Measurements from ENCODE around the gene TJP2.

Gene TJP2

DNA sequence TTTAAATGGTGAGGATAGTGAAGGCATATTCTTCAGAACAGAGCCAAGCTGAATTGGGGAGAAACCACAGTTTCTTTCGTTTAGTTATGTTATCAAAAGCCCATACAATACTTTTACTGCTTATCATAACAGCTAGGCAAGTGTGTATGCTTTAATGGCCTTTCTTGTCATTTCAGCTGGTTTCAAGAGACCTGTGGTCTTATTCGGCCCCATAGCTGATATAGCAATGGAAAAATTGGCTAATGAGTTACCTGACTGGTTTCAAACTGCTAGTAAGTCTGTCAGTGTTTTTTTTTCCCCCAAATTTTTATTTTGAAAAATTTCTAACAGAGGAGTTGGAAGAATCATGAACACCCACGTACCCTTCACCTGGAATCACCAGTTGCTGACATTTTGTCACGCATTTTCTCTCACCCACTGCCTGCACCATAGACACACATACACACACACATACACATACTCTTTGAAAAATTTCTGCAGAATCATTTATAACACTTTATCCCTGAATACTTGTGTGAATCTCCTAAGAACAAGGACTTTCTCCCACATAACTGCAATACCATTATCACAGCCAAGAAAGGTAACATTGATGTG, 63.7 kb downstream of the TJP2 start:
- DNase-seq, result no peak

DNA sequence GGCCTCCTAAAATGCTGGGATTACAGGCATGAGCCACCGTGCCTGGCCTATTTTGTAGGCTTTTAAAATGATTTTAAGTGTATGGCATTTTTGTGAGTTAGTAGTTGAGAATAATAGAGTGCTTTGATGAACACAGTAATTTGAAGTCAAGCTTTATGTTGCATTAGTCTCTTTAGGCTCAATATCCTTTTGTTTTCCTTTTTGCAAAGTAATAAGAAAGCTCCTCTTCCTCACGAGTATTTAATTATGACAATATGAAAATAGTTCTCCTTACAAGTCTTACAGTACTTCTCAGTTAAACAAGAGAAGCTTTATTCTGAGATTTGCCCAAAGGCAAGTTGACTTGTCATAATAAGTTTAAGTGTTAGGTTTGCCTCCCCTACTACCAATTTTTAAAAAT, 69.0 kb downstream of the TJP2 start:
- no peak for DNase-seq

DNA sequence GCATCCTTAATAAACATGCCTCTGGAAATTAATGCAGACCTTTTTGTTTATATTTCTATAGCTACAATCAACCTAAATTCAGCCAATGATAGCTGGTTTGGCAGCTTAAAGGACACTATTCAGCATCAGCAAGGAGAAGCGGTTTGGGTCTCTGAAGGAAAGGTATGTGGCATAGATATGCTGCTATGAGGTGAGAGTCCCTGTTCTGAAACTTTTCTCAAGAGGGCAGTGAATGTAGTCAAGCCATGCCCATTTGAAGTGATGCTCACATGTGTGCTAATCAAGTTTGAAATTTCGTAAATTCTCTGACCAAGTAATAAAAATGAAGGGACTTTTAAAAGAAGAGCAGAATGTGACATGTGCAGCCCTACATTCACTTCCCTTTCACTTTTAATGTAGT, 72.6 kb downstream of the TJP2 start:
- DNase-seq, result no peak

DNA sequence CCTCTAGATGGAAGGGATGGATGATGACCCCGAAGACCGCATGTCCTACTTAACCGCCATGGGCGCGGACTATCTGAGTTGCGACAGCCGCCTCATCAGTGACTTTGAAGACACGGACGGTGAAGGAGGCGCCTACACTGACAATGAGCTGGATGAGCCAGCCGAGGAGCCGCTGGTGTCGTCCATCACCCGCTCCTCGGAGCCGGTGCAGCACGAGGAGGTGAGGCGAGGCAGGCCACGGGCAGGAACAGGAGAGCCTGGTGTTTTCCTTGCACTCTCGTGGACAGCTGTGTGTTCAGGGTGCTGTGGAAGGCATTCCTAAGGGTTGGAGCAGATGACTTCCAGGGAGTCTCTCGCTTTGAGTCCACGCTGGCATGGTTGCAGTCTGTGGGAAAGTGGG, 73.9 kb downstream of the TJP2 start:
- no peak for DNase-seq

DNA sequence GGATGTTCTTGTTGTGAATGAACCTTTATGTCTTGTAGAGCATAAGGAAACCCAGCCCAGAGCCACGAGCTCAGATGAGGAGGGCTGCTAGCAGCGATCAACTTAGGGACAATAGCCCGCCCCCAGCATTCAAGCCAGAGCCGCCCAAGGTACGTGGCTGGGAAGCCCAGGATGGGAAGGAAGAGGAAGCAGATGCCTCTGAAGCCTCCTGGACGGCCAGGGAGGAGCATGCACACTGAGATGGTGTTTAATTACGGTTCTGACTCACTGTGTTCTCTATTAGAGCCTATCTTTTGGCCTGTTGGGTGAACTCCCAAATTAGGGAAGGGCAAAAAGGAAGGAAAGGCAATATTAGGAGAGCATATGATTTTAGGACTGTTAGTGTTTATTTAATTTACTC, 75.3 kb downstream of the TJP2 start:
- no peak for DNase-seq

DNA sequence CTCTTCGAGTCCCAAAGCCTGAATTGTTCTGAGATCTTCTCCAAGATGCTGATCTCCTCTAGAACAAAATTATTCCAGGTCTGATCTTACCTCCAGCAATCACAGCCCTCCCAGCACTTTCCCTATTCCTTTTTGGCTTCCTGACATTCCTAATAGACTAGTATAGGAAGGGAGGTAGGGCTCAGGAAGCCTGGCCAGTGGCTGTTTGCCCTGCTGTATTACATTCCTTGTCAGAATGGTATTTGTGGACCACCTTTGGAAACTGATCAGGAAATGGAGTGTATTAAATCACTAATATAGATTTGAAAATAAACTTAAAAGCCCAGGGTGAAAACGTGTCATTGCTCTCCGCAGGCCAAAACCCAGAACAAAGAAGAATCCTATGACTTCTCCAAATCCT, 76.6 kb downstream of the TJP2 start:
- DNase-seq, result no peak

DNA sequence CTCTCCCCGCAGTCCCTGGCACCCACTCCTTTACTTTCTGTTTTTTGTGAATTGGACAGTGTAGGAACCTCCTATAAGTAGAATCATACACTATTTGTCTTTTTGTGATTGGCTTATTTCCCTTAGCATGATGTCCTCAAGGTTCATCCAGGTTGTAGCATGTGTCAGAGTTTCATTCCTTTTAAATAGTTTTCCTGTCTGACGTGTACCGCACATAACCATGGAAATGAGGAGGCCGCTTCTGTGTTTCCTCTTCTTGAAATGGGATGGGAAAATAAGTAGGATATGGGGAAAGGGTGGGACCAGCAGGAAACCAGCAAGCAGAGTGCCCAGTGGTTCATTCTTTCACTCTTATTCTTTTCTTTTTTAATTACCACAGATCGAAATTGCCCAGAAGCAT, 78.4 kb downstream of the TJP2 start:
- DNase-seq, result no peak

DNA sequence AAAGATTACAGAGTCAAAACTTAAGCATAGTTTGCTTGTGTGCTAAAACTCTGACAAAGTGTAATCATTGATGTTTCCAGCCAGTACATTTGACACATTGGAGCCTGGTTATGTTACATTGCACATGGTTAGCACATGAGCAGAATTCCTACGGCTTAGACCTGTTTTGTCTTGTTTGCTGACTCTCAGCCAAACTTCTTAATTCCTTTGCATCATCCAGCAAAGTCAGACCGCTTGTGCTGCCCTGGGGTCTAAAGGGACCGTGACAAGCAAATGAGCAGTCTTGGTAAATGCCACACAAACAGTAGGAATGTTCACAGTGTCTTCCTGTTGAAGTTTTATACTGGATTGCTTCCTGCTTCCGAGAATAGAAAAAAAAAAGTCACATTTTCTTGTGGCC, 79.0 kb downstream of the TJP2 start:
- no peak for DNase-seq

DNA sequence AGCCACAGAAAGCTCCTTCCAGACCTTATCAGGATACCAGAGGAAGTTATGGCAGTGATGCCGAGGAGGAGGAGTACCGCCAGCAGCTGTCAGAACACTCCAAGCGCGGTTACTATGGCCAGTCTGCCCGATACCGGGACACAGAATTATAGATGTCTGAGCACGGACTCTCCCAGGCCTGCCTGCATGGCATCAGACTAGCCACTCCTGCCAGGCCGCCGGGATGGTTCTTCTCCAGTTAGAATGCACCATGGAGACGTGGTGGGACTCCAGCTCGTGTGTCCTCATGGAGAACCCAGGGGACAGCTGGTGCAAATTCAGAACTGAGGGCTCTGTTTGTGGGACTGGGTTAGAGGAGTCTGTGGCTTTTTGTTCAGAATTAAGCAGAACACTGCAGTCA, 80.1 kb downstream of the TJP2 start:
- no peak for DNase-seq

DNA sequence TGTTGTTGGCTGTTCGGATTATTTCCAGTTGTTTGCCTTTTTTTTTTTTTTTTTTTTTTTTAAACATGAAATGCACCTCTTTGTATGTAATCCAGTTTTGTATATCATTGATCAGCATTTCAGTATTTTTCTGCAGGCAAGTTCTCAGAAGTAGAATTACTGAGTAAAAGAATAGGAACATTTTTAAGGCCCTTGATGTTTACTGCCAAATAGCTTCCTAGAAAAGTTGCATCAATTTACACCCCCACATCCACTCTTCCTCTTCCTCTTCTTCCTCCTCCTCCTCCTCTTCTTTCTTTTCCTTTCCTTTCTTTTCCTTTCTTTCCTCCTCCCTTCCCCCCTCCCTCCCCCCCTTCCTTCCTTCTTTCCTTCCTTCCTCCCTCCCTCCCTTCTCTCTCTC, 81.5 kb downstream of the TJP2 start:
- no peak for DNase-seq

DNA sequence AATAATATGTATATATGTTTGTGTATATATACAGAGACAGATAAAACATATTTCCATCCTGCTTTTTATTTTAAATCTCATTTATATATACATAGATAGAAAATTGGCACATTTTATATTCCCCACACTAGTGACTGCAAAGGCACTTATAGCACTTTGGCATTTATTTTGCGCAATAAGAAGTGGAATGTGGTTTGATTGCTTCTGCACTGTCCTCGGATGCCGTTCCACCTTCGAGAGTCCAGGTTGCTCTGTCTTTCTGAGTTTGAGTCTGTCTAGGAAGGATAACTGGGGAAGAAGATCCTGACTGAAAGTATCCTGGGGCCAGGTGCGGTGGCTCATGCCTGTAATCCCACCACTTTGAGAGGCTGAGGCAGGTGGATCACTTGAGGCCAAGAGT, 84.5 kb downstream of the TJP2 start:
- no peak for DNase-seq

DNA sequence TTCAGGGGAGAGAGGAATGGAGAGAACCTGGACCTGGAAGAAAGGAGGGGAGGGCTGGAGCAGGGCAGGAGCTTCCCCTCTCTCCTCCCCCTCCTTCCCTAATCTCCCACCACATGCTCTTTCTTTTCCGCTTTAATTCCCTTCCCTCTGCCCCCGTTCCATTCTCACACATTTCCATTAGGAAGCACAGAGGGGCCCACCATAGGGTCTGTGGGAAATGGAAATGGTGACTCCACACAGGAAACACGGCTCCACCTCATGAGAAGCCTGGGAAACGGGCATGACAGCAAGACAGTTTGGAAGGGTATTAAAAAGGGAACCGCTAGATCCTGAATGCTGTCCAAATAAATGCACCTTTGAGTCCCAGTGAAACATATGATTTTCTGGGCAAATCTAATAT, 86.1 kb downstream of the TJP2 start:
- DNase-seq, result no peak

DNA sequence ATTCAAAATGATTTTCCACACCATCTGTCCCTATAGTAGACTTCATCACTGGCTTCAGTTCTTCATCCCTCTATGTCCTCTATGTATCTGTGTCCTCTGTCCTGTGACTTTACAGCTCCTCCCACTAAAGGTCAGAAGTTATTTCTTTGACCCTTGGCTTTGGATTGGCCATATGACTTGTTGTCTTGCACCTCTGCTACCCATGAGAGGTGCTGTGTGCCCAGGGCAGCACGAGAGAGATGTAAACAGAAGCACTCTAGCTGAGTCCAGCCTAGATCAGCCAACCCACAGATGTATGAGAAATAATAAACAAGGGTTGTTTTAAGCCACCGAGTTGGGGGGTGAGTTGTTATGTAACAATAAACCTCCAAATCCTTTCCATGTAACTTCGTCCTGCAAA, 87.6 kb downstream of the TJP2 start:
- DNase-seq, result no peak

DNA sequence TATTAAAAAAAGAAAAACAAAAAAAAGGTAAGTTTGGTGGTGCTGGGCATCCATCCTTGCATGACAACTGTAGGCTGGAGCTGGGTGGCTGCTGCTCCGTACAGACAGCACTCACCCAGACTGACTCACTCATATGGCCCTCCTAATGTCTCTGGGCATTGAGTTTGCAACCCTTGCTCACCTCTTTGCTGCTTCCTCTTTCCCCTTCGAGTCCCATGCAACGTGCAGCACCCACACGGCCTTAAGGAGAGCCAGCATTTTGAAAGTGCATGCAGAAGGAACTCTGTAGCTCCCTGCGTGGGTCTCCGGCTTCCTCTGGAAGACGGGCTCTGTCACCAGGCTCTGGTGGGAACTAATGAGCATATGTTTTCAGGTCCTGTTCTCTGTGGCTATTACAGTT, 90.4 kb downstream of the TJP2 start:
- DNase-seq, result no peak

DNA sequence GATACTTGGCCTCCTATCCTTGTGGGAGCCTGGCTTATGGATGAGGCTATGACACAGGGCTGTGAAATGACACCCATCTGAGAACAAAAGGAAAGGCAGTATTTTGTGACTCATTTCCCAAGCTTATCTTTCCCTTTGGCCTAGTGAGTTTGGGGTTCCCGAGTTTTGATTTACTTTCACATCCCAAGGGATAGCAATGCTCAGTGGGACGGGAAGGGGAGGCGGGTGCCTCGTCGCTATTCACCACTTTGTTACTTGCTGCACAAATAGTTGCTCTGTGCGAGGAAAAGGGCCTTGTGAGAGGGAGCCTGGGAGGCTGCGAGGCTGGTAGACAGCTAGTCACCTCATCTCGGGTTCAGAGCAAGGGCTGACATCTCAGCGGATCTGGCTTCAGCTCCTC, 91.8 kb downstream of the TJP2 start:
- no peak for DNase-seq

DNA sequence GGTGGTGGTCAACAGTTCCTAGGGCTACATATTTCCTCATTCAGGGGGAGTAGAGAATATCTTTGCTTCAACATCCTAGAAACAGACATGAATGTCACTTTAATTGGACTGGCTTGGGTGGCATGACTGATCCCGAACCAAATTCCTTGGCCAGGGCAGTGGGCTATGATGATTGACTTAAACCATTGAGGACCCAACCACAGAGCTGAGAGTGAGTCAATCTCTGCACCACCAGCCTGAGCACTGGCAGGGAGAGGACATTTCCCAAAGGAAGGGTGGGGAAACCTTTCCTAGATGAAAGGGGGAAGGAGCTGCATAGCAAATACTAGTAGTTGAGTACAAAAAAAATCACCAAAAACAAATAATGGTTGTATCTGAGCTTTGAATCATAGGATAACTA, 98.1 kb downstream of the TJP2 start:
- no peak for DNase-seq

DNA sequence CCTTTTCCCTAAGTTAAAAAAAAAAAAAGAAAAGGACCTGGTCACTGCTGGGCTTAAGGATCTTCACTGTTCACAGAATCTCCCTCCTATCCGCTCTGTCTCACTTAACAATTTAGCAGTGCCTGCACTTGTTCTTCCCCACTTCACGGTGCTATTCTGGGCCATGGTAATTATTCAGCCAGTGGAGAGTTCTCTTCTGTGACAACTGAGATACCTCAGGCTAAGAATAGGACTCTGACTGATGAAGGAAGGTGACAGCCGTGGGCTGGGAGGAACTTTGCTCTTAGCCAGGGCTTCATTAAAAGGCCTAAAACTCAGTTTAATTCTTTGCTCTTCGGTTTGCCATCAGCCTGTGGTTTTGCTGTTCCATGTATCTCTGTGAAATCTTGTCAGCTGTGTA, 99.1 kb downstream of the TJP2 start:
- DNase-seq, result no peak

DNA sequence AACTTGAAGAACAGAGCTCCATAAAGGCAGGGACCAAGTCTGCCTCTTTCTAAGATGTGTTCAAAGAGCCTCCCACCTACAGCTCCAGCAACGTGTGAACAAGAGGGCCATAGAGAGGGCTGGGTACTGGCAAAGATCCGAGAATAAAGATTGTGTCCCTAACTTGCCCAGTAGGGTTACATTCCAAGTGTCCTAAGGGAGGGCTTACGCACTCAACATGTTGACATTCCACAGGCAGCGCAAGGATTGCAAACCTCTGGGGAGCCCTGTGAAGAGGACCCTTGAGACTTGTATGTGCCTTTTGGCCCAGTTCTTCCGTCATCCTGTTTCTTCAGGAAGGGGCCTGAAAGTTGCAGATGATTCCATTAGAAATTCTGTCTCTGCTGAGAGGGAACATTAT, 102.7 kb downstream of the TJP2 start:
- no peak for DNase-seq

DNA sequence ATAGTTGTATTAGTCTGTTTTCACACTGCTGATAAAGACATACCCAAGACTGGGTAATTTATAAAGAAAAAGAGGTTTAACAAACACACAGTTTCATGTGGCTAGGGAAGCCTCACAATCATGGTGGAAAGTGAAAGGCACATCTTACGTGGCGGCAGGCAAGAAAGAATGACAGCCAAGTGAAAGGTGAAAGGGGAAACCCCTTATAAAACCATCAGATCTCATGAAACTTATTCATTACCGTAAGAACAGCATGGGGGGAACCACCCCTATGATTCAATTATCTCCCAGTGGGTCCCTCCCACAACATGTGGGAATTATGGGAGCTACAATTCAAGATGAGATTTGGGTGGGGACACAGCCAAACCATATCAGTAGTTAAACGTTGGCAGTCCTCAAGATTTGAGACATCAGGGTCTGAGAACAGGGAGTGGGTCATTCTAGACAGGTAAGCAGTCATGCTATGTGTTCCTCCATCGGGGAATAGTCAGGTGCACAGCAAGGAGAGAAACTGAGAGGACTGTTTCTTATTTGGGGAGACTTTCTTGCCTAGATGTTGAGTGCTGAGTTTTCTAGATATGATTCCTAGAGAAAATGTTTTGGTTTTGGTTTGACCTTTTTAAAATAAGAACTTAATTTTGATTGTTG, 105.1 kb downstream of the TJP2 start:
- no peak for DNase-seq

DNA sequence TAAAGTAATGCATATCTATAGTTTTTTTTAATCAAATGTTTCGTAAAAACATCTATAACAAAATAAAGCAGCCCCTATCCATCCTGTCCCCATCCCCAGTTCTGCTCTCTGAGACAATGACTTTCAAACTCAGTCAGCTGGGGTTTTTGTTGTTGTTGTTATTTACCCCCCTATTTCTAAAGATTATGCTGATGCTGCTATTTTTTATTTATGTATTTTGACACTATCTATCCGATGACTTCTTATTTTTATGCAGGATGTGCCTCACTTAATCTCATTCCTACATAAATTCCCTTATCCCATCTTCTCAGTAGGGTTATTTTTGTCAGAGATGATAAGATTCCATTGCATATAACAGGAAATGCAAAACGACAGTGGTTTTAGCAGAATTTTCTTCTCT, 105.7 kb downstream of the TJP2 start:
- no peak for DNase-seq

DNA sequence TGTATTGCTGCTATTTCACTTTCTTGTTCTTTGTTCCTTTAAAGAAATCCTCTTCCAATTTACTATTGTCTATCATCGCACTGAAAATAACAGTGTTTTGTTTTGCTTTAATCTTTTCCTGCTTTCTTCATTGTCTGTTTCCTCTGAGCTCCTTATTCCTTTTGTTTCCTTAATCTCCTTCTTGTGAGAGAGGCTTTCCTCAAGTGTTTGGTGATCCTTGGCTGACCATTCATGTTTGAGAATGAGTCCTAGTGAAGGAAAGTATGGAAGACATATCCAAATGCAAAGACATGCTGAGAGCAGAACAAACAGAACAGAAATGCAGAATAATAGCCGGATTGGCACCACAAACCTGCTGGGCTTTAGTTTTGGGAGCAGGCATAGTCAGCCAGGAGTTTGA, 108.9 kb downstream of the TJP2 start:
- no peak for DNase-seq

DNA sequence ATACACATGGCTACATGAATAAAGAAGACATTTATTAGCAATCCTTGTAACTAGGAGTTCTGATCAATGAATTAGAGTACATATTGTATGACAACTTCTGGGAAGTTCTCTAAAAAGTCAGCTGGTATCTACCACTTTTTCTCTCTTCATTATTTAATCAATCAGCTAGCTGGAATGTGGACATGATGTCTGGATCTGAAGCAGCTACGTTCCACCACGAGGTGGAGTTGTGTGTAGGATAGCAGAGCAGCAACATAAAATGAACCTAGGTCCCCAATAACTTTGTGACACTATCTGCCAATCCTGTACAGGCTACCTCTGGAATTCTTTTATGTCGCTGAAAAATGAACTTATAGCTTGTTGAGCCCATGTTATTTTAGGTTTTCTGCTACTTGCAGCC, 118.0 kb downstream of the TJP2 start:
- no peak for DNase-seq

DNA sequence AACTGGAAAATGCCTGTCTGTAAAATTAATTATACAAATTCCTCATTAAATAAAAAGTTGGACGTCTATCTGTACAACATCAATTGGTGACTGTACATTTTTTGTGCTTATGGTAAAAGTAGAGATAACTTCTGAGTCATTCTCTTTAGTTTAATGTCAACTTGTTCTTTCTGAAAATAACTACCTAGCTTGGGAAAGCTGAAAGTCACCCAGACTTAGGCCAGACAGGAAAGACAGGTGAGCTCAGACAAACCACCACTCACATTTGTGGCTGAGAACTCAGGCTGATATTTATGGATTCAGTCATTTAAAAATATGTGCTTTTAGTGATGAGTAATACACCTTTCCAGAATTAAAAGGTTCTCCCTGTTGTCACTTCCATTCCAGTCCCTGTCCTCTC, 119.1 kb downstream of the TJP2 start:
- DNase-seq, result no peak

DNA sequence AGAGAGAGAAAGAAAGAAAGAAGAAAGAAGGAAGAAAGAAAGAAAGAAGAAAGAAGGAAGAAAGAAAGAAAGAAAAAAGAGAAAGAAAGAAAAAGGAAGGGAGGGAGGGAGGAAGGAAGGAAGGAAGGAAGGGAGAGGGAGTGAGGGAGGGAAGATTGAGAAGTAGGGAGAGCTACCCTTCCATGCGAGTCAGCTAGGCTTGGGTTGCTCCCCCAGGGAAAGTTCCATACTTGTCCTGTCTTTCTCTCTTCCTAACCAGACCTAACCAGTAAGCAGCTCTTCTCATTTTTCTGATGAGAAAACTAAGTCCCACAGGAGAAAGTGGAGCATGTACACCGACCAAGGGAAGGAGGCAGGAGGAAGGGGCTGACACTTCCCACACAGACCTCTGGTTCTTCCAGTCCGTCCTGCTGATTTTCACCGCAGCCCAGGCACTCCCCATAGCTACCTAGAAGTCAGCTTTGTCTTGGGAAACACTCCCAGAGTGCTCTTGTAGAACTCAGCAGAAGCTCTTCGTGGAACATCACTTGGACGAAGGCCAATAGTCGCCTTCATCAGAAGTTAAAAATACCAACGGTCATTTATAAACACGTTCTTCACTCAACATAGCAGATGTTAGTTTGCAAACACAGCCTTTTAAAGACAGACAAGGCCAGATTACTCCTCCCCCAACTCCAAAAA, 121.9 kb downstream of the TJP2 start:
- no peak for DNase-seq

Data from CD4-positive, alpha-beta T cell treated with Interferon alpha-2 for 1 hour (primary cell).